Measurements from ENCODE around the gene OSBPL8.
"Not testable (repeated sequence)": the region's sequence is repeated elsewhere in the genome, so short reads cannot be mapped to it uniquely, and the experiment has no call there.

DNA sequence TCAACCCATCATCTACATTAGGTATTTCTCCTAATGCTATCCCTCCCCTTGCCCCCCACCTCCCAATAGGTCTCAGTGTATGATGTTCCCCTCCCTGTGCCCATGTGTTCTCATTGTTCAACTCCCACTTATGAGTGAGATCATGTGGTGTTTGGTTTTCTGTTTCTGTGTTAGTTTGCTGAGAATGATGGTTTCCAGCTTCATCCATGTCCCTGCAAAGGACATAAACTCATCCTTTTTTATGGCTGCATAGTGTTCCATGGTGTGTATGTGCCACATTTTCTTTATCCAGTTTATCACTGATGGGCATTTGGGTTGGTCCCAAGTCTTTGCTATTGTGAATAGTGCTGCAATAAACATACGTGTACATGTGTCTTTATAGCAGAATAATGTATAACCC, 182.7 kb downstream of the OSBPL8 start:
- TF ChIP-seq POLR2A, CTCF (IDR thresholded peaks at IDR 0.05): not testable (repeated sequence)

Data from Peyer's patch (tissue), 4 donors.